ENCODE results near the gene INSM2.

DNA sequence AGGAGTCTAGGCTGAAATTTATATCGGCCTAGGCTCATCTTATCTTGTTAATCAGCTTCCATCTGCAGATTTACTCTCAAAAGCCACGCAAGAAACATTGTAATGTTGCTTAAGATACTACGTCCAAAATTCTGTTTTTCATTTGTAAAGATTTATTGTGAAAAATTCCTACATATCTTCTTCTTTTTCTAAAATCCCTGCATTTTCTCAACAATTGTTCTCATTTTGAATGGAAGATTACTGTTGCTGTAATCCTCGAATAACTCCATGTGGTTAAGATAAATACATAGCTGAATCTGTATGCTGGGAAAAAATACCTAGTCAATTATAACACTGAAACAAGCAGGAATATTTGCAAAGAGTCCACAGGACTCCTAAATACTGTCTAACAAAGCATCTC lies 15.6 kb downstream of the INSM2 start:
- TF ChIP-seq POLR2A (IDR thresholded peaks at IDR 0.05; ENCODE audit: low read depth, low read length) (no peak), POLR2AphosphoS5 (IDR thresholded peaks at IDR 0.05; ENCODE audit: low read depth, low read length) (no peak), TAF1 (IDR thresholded peaks at IDR 0.05; ENCODE audit: low read depth, low read length) (no peak), SPI1 (IDR thresholded peaks at IDR 0.05; ENCODE audit: low read depth, low read length) (no peak), POU2F2 (IDR thresholded peaks at IDR 0.05; ENCODE audit: low read depth, low read length) (no peak)
